Measurements from ENCODE around the gene ZNF331.
A peak's percentile ranks its signal among the peaks of the same experiment; 100 is the strongest.
"Not testable (repeated sequence)": the region's sequence is repeated elsewhere in the genome, so short reads cannot be mapped to it uniquely, and the experiment has no call there.

The ZNF331 gene

GRCh38 chr19:53537521-53538377 lies at the start of gene ZNF331:
TSS of gene ZNF331 (plus strand) at chr19:53538145. CDS start at chr19:53569377, 31,232 bp downstream.
- peak; percentile 32 for DNase-seq (ENCODE audit: low read depth, low spot score)

DNA sequence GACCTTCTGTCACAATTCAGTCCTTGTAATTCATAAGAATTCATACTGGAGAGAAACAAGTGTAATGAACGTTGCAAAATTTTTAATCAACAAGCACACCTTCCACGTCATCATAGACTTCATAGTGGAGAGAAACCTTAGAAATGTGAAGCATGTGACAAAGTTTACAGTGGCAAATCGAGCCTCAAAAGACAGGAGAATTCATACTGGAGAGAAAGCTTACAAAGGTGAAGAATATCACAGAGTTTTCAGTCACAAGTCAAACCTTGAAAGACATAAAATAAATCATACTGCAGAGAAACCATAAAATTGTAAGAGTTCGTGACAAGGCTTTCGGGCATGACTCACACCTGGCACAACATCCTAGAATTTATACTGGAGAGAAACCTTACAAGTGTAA lies 45.8 kb upstream of the ZNF331 start:
- no peak for DNase-seq (ENCODE audit: low read depth, low spot score)

DNA sequence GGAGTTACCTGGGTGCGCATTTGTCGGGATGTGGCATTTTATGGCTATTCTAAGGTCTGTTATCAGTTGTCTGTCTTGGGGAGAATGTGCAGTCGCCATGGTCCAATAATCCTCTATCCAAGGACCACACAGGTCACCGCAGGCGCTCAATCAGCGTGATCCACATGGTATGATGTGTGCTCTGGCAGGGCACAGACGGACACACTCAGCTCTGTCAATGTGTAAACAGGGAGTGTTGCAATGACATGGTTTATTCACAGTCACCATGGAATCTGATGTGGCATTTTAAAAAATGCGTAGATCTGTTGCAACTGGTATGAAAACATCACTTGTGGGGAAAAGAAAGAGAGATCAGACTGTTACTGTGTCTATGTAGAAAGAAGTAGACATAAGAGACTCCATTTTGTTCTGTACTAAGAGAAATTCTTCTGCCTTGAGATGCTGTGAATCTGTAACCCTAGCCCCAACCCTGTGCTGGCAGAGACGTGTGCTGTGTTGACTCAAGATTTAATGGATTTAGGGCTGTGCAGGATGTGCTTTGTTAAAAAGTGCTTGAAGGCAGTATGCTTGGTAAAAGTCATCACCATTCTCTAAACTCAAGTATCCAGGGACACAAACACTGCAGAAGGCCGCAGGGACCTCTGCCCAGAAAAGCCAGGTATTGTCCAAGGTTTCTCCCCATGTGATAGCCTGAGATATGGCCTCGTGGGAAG lies 40.5 kb upstream of the ZNF331 start:
- not testable (repeated sequence) for DNase-seq (ENCODE audit: low read depth, low spot score)

DNA sequence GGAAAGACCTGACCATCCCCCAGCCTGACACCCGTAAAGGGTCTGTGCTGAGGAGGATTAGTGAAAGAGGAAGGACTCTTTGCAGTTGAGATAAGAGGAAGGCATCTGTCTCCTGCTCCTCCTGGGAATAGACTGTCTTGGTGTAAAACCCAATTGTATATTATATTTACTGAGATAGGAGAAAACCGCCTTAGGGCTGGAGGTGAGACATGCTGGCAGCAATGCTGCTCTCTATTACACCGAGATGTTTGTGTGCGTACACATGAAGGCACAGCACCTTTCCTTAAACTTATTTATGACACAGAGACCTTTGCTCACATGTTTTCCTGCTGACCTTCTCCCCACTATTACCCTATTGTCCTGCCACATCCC lies 39.9 kb upstream of the ZNF331 start:
- not testable (repeated sequence) for DNase-seq (ENCODE audit: low read depth, low spot score)

DNA sequence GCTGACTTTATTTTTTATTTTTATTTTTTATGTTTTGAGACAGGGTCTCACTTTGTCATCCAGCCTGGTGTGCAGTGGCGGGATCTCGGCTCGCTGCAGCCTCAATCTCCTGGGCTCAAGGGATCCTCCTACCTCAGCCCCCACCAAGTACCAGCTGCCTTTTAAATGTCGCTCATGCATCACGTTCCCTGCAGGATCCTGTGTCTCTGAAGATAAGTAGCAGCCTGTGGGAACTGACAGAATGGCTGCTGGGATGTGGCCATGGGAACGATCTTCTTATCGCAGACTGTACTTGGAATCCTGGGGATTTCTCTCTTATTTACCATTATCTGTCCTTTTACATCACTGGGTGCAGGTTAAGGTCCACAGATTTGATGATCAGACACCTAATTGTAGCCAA lies 34.8 kb upstream of the ZNF331 start:
- DNase-seq (ENCODE audit: low read depth, low spot score), result not testable (repeated sequence)

DNA sequence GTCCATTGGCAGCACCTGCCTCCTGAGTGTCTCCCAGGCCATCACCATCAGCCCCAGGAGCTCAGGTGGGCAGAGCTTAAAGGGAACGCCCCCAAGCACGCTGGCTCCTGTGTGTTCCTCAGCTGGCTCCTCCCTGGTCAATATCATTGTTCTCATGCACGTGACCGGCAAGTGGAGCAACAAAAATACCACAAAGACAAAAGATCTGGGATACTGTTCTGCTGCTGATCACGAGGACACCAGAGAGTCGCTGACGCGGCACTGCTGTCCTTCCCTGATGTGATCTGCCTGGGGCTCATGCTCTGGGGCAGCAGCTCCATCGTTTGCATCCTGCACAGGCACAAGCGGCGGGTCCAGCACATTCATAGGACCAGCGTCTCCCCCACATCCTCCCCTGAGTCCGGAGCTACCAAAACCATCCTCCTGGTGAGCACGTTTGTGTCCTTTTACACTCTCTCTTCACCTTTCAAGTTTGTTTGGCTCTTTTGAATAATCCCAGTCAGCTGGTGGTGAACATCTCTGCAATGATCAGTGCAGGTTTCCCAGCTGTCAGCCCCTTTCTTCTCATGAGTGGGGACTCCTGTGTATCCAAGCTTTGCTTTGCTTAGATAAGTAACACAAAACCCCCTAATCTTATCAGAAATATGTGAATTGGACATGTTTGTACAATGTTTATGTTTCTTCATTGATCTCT lies 34.1 kb upstream of the ZNF331 start:
- not testable (repeated sequence) for DNase-seq (ENCODE audit: low read depth, low spot score)

GRCh38 chr19:53504365-53504703 lies 33.6 kb upstream of the ZNF331 start:
- DNase-seq (ENCODE audit: low read depth, low spot score), result not testable (repeated sequence)

- no peak for DNase-seq (ENCODE audit: low read depth, low spot score)
Observed at GRCh38 chr19:53504885-53505284, 33.1 kb upstream of the ZNF331 start.

GRCh38 chr19:53506728-53507127 lies 31.2 kb upstream of the ZNF331 start:
- no peak for DNase-seq (ENCODE audit: low read depth, low spot score)

DNA sequence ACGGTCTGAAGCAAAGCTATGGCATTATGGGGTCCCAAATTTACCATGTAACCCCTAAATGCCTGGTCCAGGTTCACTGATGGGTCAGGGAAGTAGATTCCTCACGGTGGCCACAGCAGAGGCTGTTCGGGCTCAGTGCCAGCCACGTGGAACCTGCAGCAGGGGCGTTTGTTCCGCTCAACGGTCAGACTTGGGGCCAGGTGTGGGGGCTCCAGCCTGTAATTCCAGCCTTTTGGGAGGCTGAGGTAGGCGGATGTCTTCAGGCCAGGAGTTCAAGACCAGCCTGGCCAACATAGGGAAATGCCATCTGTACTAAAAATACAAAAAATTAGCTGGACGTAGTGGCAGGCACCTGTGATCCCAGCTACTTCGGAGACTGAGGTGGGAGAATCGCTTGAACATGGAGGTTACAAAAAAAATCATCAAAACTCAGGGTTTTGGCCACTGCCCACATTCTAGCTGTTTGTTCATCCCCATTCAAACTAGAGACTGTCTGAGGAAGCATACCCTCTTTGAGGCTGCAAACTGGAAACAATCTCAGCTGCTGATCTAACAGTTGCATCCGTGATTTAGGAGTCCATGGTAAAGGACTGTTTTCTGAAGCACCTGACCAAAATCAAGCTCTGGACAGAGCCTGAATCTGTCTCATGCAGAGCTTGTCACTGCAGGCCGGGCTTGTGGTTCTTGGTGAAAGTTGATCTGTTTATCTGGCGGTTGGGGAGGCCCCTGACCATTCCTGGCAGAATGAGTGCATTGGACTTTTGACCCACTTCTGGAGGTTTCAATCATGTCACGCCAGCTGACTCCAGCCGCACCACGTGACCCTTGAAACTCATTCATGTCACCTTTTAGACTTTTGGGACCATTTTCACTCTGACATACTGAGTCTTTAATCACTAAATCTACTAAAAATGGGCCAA lies 30.2 kb upstream of the ZNF331 start:
- no peak for DNase-seq (ENCODE audit: low read depth, low spot score)

DNA sequence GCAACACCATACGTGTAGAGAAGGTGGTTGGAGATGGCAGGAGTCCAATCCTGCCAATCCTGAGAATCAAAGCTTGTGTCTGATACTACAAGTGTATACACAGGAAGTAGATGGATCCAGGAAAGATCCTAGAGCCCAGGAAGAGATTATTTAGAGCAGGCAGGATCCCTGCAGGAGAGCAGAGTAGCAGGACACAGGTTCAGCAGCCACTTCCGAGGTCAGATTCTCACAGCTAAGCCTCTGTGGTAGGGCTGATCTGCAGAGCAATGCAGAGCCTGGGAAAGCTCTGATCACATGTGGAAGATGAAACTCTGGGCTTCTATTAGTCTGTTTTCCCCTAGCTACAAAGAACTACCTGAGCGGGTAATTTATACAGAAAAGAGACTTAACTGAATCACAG lies 28.5 kb upstream of the ZNF331 start:
- no peak for DNase-seq (ENCODE audit: low read depth, low spot score)

- DNase-seq (ENCODE audit: low read depth, low spot score), result no peak
Observed at GRCh38 chr19:53509845-53510244, 28.1 kb upstream of the ZNF331 start.

DNA sequence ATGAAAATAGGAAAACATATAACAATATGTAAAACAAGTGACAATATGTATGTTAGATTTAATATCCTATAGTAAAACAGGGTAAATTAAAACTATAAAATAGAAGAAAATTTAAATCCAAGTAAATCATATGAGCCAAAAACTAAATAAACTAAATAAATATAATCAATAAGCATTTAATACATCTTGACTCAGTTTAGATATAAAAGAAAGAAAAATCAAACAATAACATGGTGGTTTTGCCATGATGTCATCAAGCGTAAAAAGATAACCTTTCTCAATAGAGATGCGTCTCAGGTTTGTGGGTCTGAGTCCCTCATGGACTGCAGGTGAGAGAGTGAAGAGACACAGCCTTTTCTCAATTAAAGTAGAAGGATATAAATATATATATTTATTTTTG lies 26.6 kb upstream of the ZNF331 start:
- no peak for DNase-seq (ENCODE audit: low read depth, low spot score)

DNA sequence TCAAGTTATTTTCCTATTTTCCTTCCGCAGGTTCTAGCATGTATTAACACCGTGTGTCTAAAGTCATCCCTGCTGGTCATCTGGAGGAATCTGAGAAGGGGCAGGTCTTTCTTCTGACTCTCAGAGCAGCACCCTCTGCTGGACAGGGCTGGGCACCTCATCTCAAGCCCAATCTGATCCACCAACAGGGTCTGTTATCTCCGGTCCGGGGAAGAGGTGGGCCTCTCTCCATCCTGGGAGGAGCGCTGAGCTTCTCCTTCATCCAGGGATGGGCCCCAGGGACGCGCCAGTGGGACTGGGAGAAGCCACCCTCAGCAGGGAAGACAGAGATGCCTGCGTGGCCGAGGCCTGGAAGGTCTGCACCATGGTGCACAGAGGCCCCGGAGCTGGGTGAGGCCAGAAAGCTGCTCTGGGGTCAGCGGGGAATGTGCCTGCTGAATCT lies 26.0 kb upstream of the ZNF331 start:
- no peak for DNase-seq (ENCODE audit: low read depth, low spot score)

GRCh38 chr19:53515047-53515446 lies 22.9 kb upstream of the ZNF331 start:
- not testable (repeated sequence) for DNase-seq (ENCODE audit: low read depth, low spot score)

DNA sequence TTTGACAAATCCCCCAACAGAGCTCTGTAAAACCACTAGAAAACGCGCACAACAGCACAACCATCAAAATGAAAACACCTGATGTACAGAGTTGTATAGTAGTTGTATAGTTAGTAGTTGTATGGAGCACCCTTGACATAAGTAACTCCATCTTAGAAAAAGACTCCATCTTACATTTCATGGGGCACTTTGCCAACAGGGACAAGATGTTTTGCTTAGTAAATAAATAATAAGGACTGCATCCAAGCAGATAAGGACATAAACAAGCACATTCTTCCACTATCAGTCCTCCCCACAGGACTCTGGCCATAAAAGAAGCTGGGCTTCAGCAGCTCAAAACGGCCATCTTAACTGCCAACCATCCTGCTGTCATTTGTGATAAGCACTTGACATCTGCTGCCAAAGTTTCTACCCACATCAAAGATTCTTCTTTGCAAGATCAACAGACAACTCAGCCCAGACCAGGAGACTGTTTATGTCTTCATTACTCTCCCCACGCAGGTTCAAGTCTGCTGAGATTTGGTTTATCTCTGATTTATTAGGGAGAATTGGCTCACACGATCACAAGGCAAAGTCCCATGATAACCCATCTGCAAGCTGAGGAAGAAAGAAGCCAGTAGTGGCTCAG lies 20.7 kb upstream of the ZNF331 start:
- no peak for DNase-seq (ENCODE audit: low read depth, low spot score)

- DNase-seq (ENCODE audit: low read depth, low spot score), result no peak
Observed at GRCh38 chr19:53518121-53518520, 19.8 kb upstream of the ZNF331 start.

DNA sequence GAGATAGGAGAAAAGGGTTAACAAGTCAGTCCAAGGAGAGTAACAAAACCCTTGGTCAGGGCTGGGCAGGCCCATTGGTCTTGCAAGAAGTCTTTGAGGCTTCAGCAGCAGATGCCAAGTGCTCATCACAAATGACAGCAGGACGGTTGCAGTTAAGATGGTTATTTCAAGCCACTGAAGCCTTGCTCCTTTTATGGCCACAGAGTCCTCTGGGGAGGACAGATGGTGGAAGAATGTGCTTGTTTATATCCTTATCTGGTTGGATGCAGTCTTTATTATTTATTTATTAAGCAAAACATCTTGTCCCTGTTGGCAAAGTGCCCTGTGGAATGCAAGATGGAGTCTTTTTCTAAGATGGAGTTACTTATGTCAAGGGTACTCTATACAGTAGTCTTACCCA lies 19.2 kb upstream of the ZNF331 start:
- no peak for DNase-seq (ENCODE audit: low read depth, low spot score)

DNA sequence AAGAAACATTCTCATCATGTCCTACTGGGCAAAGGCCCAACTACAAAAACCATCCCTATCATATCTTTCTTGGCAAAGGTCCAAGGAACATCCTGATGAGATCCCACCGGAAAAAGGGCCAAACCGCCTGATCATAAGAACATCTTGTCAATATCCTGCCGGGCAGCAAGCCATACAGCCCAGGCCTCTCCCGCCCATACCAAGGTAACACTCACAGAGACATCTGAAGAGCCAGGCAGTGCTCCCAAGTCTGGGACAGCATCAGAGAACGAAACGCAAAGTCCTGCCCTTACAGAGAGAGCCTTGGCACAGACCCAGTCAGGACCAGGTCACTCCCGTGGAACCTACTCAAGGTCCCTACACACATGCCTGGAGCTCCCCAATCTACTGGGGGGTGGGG lies 18.5 kb upstream of the ZNF331 start:
- DNase-seq (ENCODE audit: low read depth, low spot score), result no peak

- no peak for DNase-seq (ENCODE audit: low read depth, low spot score)
Observed at GRCh38 chr19:53520163-53520546, 17.8 kb upstream of the ZNF331 start.
